GM23338 (cell line): ENCODE results near the gene SLCO3A1. TPM values are rescaled to one million over a fixed set of nuclear protein-coding genes. Genes with fewer than 3 reads are reported as not detected.

Source experiments
- ATAC-seq: fragments of 200-7000 bp; cut with Tn5 transposase; 3 replicates; pipeline ENCODE4 v1.9.1; 2020
- DNase-seq: peaks from one replicate; pipeline ENCODE4 v3.0.0-alpha.2; 2015; ENCODE audit warnings: low spot score
- H2AFZ ChIP-seq: fragments of 200-600 bp; sonication (generic); 2 replicates; pipeline ENCODE4 v1.8.0; 2016; ENCODE audit warnings: antibody characterized with exemption, mild to moderate bottlenecking, moderate library complexity
- H3F3A ChIP-seq: fragments of 200-600 bp; sonication (generic); replicated peaks from 2 replicates; pipeline ENCODE4 v1.8.0; 2017; ENCODE audit warnings: antibody characterized with exemption, mixed run types, low read depth
- H3K27ac ChIP-seq: fragments of 200-600 bp; sonication (generic); 2 replicates; pipeline ENCODE4 v1.6.1; 2016; ENCODE audit warnings: low read depth
- H3K27me3 ChIP-seq: fragments of 200-600 bp; sonication (generic); 2 replicates; pipeline ENCODE4 v1.8.0; 2016; ENCODE audit warnings: mild to moderate bottlenecking, mixed run types, moderate library complexity; ENCODE audit not compliant: insufficient read depth
- H3K36me3 ChIP-seq: fragments of 200-600 bp; sonication (generic); 2 replicates; pipeline ENCODE4 v1.8.0; 2016; ENCODE audit warnings: mild to moderate bottlenecking; ENCODE audit not compliant: insufficient read depth
- H3K4me1 ChIP-seq: fragments of 200-600 bp; sonication (generic); 2 replicates; pipeline ENCODE4 v1.8.0; 2016; ENCODE audit warnings: mild to moderate bottlenecking, moderate library complexity; ENCODE audit not compliant: insufficient read depth
- H3K4me2 ChIP-seq: fragments of 200-600 bp; sonication (generic); 2 replicates; pipeline ENCODE4 v1.7.1; 2017; ENCODE audit warnings: mixed run types
- H3K4me3 ChIP-seq: fragments of 200-600 bp; sonication (generic); 2 replicates; pipeline ENCODE4 v1.6.1; 2016; ENCODE audit warnings: mixed run types
- H3K79me2 ChIP-seq: fragments of 200-600 bp; sonication (generic); replicated peaks from 2 replicates; pipeline ENCODE4 v1.8.0; 2017; ENCODE audit warnings: mild to moderate bottlenecking; ENCODE audit not compliant: insufficient read depth
- H3K9me2 ChIP-seq: fragments of 200-600 bp; sonication (generic); 2 replicates; pipeline ENCODE4 v1.8.0; 2017; ENCODE audit not compliant: insufficient read depth
- H4K20me1 ChIP-seq: fragments of 200-600 bp; sonication (generic); replicated peaks from 2 replicates; pipeline ENCODE4 v1.8.0; 2017; ENCODE audit warnings: mild to moderate bottlenecking; ENCODE audit not compliant: insufficient read depth
- H3K27ac Mint-ChIP-seq: 2 replicates; pipeline ENCODE4 v1.8.0; 2020; ENCODE audit warnings: inconsistent platforms, mild to moderate bottlenecking, moderate library complexity, mixed read lengths
- H3K27me3 Mint-ChIP-seq: 3 replicates; pipeline ENCODE4 v1.8.0; 2022; ENCODE audit warnings: low read depth, mild to moderate bottlenecking, moderate library complexity, mixed read lengths, inconsistent platforms; ENCODE audit not compliant: insufficient read depth, poor library complexity
- H3K36me3 Mint-ChIP-seq: 3 replicates; pipeline ENCODE4 v1.8.0; 2021; ENCODE audit warnings: low read depth, mild to moderate bottlenecking, inconsistent platforms, moderate library complexity, mixed read lengths
- H3K4me1 Mint-ChIP-seq: 3 replicates; pipeline ENCODE4 v1.8.0; 2020; ENCODE audit warnings: mild to moderate bottlenecking, inconsistent platforms, mixed read lengths
- H3K4me3 Mint-ChIP-seq: 3 replicates; pipeline ENCODE4 v1.8.0; 2021; ENCODE audit warnings: moderate library complexity, mild to moderate bottlenecking, inconsistent platforms, mixed read lengths
- H3K9me3 Mint-ChIP-seq: 3 replicates; pipeline ENCODE4 v1.8.0; 2020; ENCODE audit warnings: moderate library complexity, mild to moderate bottlenecking, inconsistent platforms, mixed read lengths
- CREB1 ChIP-seq: fragments of 250-450 bp; sonication (Bioruptor Pico); IDR thresholded peaks from 2 replicates; pipeline ENCODE4 v1.5.0; 2020; ENCODE audit warnings: low read depth, mild to moderate bottlenecking, moderate library complexity
- EZH2 ChIP-seq: fragments of 200-600 bp; sonication (generic); IDR thresholded peaks from one replicate; pipeline ENCODE4 v1.8.0; 2017; ENCODE audit warnings: antibody characterized with exemption, mild to moderate bottlenecking, low read depth; ENCODE audit not compliant: unreplicated experiment
- JUNB ChIP-seq: IDR thresholded peaks from one replicate; pipeline ENCODE4 v1.6.1; 2016; ENCODE audit warnings: antibody characterized with exemption; ENCODE audit not compliant: unreplicated experiment
- NANOG ChIP-seq: IDR thresholded peaks from 2 replicates; pipeline ENCODE4 v1.6.1; 2016; ENCODE audit warnings: antibody characterized with exemption, borderline replicate concordance
- POLR2AphosphoS5 ChIP-seq: IDR thresholded peaks from 2 replicates; pipeline ENCODE4 v1.6.1; 2016; ENCODE audit warnings: antibody characterized with exemption, low read depth
- STAT1 ChIP-seq: IDR thresholded peaks from one replicate; pipeline ENCODE4 v1.6.1; 2016; ENCODE audit warnings: antibody characterized with exemption; ENCODE audit not compliant: unreplicated experiment
- ZNF114 ChIP-seq: fragments of 250-450 bp; sonication (Bioruptor Pico); IDR thresholded peaks from 2 replicates; pipeline ENCODE4 v1.5.0; 2020; ENCODE audit warnings: mild to moderate bottlenecking, moderate library complexity
- ZNF331 ChIP-seq: fragments of 250-450 bp; sonication (Bioruptor Pico); IDR thresholded peaks from 2 replicates; pipeline ENCODE4 v1.5.0; 2020; ENCODE audit warnings: low read depth, mild to moderate bottlenecking, moderate library complexity
- polyA plus RNA-seq: library from polyadenylated mRNA; unstranded; fragments of >200 nt; fragmentation: Nextera tagmentation; extraction: Ambion mirVana; gene quantifications from 2 replicates; pipeline ENCODE4 v1.2.1, GENCODE V29; 2016
- total RNA-seq: library from RNA; depleted of rRNA; stranded (reverse); fragments of >200 nt; shearing (Covaris generic); gene quantifications from 2 replicates; pipeline ENCODE4 v1.2.3, GENCODE V29; 2014
- TF ChIP-seq, protein P1 (sequence below), 2 experiments: fragments of 200-600 bp in 1 of 2; sonication (generic) in 1 of 2; conservative IDR thresholded peaks; 2 replicates each; pipeline versions ENCODE4 v1.5.1 to v1.6.1; 2016 to 2017; ENCODE audit warnings: antibody characterized with exemption in 2 of 2, low read depth in 2 of 2, mild to moderate bottlenecking in 2 of 2, moderate library complexity in 1 of 2
- TF ChIP-seq, protein P2 (sequence below): IDR thresholded peaks from one replicate; pipeline ENCODE4 v1.6.1; 2018; ENCODE audit warnings: antibody characterized with exemption; ENCODE audit not compliant: unreplicated experiment
- TF ChIP-seq, protein P3 (sequence below): fragments of 250-450 bp; sonication (Bioruptor Pico); IDR thresholded peaks from 2 replicates; pipeline ENCODE4 v1.5.0; 2020; ENCODE audit warnings: mild to moderate bottlenecking, moderate library complexity
- TF ChIP-seq, protein P4 (sequence below): IDR thresholded peaks from 2 replicates; pipeline ENCODE4 v1.6.1; 2016; ENCODE audit warnings: antibody characterized with exemption

Gene SLCO3A1
- total and polyA plus RNA-seq, 2 experiments from 2014 or later, result 7.3 to 9.4 TPM

DNA sequence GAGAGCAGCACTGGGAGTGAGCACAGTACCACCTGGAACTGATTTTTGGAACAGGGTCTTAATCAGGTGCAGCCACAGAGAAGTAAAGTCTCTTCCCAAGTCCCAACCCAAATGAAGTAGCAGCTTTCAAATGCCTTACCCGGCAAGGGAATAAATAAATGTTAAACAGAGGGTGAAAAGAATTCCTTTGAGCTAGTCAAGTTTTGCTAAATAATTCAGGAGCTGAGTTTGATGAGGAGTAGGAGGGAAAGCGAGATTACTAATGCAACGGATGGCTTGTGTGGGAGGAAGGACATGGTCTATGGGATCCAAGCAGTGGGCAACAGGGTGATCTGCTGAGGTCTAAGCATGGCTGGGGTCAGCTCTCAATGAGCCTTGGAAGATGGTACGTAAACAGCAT, 335.7 kb downstream of the SLCO3A1 start:
- no peaks in the 10 kb centered on the region for H3K36me3 ChIP-seq
- Mint-ChIP-seq H3K9me3 (no peaks in the 10 kb centered on the region), H3K27ac (no peak overlapping the region), H3K4me1 (no peaks in the 10 kb centered on the region; the same call in 2 of the 3 replicates), H3K36me3 (no peaks in the 10 kb centered on the region), H3K27me3 (no peaks in the 10 kb centered on the region), H3K4me3 (no peak overlapping the region)
- no peaks in the 10 kb centered on the region for H3K4me1 ChIP-seq
- no peaks in the 10 kb centered on the region for H3K27me3 ChIP-seq
- TF ChIP-seq, protein P1, sequence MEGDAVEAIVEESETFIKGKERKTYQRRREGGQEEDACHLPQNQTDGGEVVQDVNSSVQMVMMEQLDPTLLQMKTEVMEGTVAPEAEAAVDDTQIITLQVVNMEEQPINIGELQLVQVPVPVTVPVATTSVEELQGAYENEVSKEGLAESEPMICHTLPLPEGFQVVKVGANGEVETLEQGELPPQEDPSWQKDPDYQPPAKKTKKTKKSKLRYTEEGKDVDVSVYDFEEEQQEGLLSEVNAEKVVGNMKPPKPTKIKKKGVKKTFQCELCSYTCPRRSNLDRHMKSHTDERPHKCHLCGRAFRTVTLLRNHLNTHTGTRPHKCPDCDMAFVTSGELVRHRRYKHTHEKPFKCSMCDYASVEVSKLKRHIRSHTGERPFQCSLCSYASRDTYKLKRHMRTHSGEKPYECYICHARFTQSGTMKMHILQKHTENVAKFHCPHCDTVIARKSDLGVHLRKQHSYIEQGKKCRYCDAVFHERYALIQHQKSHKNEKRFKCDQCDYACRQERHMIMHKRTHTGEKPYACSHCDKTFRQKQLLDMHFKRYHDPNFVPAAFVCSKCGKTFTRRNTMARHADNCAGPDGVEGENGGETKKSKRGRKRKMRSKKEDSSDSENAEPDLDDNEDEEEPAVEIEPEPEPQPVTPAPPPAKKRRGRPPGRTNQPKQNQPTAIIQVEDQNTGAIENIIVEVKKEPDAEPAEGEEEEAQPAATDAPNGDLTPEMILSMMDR (conservative IDR thresholded peaks at IDR 0.05; ENCODE audit: low read depth in 2 of 2), result no peak
- no peak for TF ChIP-seq JUNB
- TF ChIP-seq, protein P2, sequence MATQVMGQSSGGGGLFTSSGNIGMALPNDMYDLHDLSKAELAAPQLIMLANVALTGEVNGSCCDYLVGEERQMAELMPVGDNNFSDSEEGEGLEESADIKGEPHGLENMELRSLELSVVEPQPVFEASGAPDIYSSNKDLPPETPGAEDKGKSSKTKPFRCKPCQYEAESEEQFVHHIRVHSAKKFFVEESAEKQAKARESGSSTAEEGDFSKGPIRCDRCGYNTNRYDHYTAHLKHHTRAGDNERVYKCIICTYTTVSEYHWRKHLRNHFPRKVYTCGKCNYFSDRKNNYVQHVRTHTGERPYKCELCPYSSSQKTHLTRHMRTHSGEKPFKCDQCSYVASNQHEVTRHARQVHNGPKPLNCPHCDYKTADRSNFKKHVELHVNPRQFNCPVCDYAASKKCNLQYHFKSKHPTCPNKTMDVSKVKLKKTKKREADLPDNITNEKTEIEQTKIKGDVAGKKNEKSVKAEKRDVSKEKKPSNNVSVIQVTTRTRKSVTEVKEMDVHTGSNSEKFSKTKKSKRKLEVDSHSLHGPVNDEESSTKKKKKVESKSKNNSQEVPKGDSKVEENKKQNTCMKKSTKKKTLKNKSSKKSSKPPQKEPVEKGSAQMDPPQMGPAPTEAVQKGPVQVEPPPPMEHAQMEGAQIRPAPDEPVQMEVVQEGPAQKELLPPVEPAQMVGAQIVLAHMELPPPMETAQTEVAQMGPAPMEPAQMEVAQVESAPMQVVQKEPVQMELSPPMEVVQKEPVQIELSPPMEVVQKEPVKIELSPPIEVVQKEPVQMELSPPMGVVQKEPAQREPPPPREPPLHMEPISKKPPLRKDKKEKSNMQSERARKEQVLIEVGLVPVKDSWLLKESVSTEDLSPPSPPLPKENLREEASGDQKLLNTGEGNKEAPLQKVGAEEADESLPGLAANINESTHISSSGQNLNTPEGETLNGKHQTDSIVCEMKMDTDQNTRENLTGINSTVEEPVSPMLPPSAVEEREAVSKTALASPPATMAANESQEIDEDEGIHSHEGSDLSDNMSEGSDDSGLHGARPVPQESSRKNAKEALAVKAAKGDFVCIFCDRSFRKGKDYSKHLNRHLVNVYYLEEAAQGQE, result no peak
- TF ChIP-seq POLR2AphosphoS5, result no peak
- TF ChIP-seq, protein P3, sequence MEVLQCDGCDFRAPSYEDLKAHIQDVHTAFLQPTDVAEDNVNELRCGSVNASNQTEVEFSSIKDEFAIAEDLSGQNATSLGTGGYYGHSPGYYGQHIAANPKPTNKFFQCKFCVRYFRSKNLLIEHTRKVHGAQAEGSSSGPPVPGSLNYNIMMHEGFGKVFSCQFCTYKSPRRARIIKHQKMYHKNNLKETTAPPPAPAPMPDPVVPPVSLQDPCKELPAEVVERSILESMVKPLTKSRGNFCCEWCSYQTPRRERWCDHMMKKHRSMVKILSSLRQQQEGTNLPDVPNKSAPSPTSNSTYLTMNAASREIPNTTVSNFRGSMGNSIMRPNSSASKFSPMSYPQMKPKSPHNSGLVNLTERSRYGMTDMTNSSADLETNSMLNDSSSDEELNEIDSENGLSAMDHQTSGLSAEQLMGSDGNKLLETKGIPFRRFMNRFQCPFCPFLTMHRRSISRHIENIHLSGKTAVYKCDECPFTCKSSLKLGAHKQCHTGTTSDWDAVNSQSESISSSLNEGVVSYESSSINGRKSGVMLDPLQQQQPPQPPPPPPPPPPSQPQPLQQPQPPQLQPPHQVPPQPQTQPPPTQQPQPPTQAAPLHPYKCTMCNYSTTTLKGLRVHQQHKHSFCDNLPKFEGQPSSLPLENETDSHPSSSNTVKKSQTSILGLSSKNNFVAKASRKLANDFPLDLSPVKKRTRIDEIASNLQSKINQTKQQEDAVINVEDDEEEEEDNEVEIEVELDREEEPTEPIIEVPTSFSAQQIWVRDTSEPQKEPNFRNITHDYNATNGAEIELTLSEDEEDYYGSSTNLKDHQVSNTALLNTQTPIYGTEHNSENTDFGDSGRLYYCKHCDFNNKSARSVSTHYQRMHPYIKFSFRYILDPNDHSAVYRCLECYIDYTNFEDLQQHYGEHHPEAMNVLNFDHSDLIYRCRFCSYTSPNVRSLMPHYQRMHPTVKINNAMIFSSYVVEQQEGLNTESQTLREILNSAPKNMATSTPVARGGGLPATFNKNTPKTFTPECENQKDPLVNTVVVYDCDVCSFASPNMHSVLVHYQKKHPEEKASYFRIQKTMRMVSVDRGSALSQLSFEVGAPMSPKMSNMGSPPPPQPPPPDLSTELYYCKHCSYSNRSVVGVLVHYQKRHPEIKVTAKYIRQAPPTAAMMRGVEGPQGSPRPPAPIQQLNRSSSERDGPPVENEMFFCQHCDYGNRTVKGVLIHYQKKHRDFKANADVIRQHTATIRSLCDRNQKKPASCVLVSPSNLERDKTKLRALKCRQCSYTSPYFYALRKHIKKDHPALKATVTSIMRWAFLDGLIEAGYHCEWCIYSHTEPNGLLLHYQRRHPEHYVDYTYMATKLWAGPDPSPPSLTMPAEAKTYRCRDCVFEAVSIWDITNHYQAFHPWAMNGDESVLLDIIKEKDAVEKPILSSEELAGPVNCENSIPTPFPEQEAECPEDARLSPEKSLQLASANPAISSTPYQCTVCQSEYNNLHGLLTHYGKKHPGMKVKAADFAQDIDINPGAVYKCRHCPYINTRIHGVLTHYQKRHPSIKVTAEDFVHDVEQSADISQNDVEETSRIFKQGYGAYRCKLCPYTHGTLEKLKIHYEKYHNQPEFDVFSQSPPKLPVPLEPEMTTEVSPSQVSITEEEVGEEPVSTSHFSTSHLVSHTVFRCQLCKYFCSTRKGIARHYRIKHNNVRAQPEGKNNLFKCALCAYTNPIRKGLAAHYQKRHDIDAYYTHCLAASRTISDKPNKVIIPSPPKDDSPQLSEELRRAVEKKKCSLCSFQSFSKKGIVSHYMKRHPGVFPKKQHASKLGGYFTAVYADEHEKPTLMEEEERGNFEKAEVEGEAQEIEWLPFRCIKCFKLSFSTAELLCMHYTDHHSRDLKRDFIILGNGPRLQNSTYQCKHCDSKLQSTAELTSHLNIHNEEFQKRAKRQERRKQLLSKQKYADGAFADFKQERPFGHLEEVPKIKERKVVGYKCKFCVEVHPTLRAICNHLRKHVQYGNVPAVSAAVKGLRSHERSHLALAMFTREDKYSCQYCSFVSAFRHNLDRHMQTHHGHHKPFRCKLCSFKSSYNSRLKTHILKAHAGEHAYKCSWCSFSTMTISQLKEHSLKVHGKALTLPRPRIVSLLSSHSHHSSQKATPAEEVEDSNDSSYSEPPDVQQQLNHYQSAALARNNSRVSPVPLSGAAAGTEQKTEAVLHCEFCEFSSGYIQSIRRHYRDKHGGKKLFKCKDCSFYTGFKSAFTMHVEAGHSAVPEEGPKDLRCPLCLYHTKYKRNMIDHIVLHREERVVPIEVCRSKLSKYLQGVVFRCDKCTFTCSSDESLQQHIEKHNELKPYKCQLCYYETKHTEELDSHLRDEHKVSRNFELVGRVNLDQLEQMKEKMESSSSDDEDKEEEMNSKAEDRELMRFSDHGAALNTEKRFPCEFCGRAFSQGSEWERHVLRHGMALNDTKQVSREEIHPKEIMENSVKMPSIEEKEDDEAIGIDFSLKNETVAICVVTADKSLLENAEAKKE (CRISPR knock-in tag), result no peak
- no peak for TF ChIP-seq STAT1
- no peak for TF ChIP-seq CREB1 (CRISPR knock-in tag)
- TF ChIP-seq EZH2, result no peak
- no peak for TF ChIP-seq ZNF331
- TF ChIP-seq, protein P4, sequence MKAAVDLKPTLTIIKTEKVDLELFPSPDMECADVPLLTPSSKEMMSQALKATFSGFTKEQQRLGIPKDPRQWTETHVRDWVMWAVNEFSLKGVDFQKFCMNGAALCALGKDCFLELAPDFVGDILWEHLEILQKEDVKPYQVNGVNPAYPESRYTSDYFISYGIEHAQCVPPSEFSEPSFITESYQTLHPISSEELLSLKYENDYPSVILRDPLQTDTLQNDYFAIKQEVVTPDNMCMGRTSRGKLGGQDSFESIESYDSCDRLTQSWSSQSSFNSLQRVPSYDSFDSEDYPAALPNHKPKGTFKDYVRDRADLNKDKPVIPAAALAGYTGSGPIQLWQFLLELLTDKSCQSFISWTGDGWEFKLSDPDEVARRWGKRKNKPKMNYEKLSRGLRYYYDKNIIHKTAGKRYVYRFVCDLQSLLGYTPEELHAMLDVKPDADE, result no peak
- no peak for TF ChIP-seq NANOG
- no peak for TF ChIP-seq ZNF114 (CRISPR knock-in tag)
- no peak overlapping the region for H3K4me2 ChIP-seq
- DNase-seq (no peak), ATAC-seq (no peak)
- H4K20me1 ChIP-seq, result no peaks in the 10 kb centered on the region
- H3K79me2 ChIP-seq, result no peaks in the 10 kb centered on the region
- no peak overlapping the region for H3K27ac ChIP-seq
- no peak overlapping the region for H2AFZ ChIP-seq
- H3K9me2 ChIP-seq, result peaks cover 29% of the 10 kb centered on the region
- H3F3A ChIP-seq, result no peaks in the 10 kb centered on the region
- no peak overlapping the region for H3K4me3 ChIP-seq
